SH-SY5Y (cell line): ENCODE measurements around the gene ABCB8.

Experiments
- GATA2 ChIP-seq: IDR thresholded peaks from 2 replicates; pipeline ENCODE4 v1.6.1; 2011; ENCODE audit warnings: mild to moderate bottlenecking, low read depth, low read length
- GATA3 ChIP-seq: IDR thresholded peaks from 2 replicates; pipeline ENCODE4 v1.6.1; 2011; ENCODE audit warnings: low read depth, mild to moderate bottlenecking, low read length, moderate library complexity

DNA sequence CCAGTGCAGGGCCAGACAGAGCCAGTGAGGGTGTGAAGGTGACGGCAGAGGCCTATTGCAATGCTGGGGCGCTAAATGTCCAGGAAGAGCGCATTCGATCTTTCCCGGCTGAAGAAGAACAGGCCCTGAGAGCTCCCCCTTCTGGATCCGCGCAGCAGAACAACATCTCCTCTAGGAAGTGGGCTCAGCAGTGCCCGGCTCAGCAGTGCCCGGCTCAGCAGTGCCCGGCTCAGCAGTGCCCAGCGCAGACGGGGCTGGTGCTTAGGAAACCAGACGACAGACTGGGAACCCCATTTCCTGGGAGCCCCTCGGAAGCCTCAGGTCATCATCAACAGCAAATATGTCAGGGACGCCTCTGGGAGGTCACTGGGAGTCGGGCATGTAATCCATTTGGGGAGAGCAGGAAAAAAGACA is 42.1 kb upstream of the ABCB8 start:
- no peak for TF ChIP-seq GATA2
- no peak for TF ChIP-seq GATA3
